Mucosa of stomach (tissue), 1 donor: ENCODE results near the gene ZC3H18.
"Not testable (repeated sequence)": the region's sequence is repeated elsewhere in the genome, so short reads cannot be mapped to it uniquely, and the experiment has no call there.

Experiments used
- H3K27me3 ChIP-seq: one replicate; pipeline ENCODE4 v1.7.0; 2013; ENCODE audit warnings: mild to moderate bottlenecking, low read length; ENCODE audit not compliant: control insufficient read depth, insufficient read depth
- H3K36me3 ChIP-seq: one replicate; pipeline ENCODE4 v1.7.0; 2013; ENCODE audit warnings: low read length; ENCODE audit not compliant: control insufficient read depth, insufficient read depth
- H3K4me1 ChIP-seq: one replicate; pipeline ENCODE4 v1.7.0; 2013; ENCODE audit warnings: mild to moderate bottlenecking, low read length; ENCODE audit not compliant: control insufficient read depth, insufficient read depth
- H3K4me3 ChIP-seq: one replicate; pipeline ENCODE4 v1.7.0; 2013; ENCODE audit warnings: low read length
- H3K9ac ChIP-seq: one replicate; pipeline ENCODE4 v1.7.0; 2013; ENCODE audit warnings: mild to moderate bottlenecking, low read length, moderate library complexity
- H3K9me3 ChIP-seq: one replicate; pipeline ENCODE4 v1.7.0; 2013; ENCODE audit warnings: mild to moderate bottlenecking, low read length, moderate library complexity; ENCODE audit not compliant: control insufficient read depth
- donor health status: Pancreatic carcinoma.

The ZC3H18 gene

GRCh38 chr16:88655733-88656281 is 85.6 kb downstream of the ZC3H18 start:
- peaks cover 8% of the 10 kb centered on the region for H3K4me1 ChIP-seq
- no peak overlapping the region for H3K4me3 ChIP-seq
- no peaks in the 10 kb centered on the region for H3K36me3 ChIP-seq
- no peaks in the 10 kb centered on the region for H3K9me3 ChIP-seq
- H3K9ac ChIP-seq, result no peak overlapping the region
- H3K27me3 ChIP-seq, result no peaks in the 10 kb centered on the region

GRCh38 chr16:88656291-88656980 is 86.2 kb downstream of the ZC3H18 start:
- H3K36me3 ChIP-seq, result no peaks in the 10 kb centered on the region
- no peak overlapping the region for H3K9ac ChIP-seq
- peaks cover 4% of the 10 kb centered on the region for H3K4me1 ChIP-seq
- no peaks in the 10 kb centered on the region for H3K9me3 ChIP-seq
- no peaks in the 10 kb centered on the region for H3K27me3 ChIP-seq
- no peak overlapping the region for H3K4me3 ChIP-seq

GRCh38 chr16:88657371-88657770 is 87.2 kb downstream of the ZC3H18 start:
- Histone ChIP-seq H3K4me1 (peaks cover 4% of the 10 kb centered on the region), H3K36me3 (no peaks in the 10 kb centered on the region), H3K9me3 (no peaks in the 10 kb centered on the region), H3K4me3 (no peak overlapping the region), H3K9ac (no peak overlapping the region), H3K27me3 (no peaks in the 10 kb centered on the region)

- no peaks in the 10 kb centered on the region for H3K36me3 ChIP-seq
- H3K4me3 ChIP-seq, result no peak overlapping the region
- no peaks in the 10 kb centered on the region for H3K27me3 ChIP-seq
These were observed 88.5 kb downstream of the ZC3H18 start for GRCh38 chr16:88658714-88659113.

GRCh38 chr16:88659160-88659559 is 89.0 kb downstream of the ZC3H18 start:
- no peaks in the 10 kb centered on the region for H3K9me3 ChIP-seq
- H3K27me3 ChIP-seq, result no peaks in the 10 kb centered on the region
- H3K36me3 ChIP-seq, result no peaks in the 10 kb centered on the region

More at GRCh38 chr16:88658714-88659113, 88.5 kb downstream of the ZC3H18 start:
- Histone ChIP-seq H3K9ac (no peak overlapping the region), H3K4me1 (peaks cover 4% of the 10 kb centered on the region), H3K9me3 (no peaks in the 10 kb centered on the region)

GRCh38 chr16:88661468-88661867 is 91.3 kb downstream of the ZC3H18 start:
- Histone ChIP-seq H3K9me3 (no peaks in the 10 kb centered on the region), H3K9ac (no peak overlapping the region), H3K36me3 (no peaks in the 10 kb centered on the region), H3K4me3 (no peak overlapping the region), H3K27me3 (no peaks in the 10 kb centered on the region), H3K4me1 (peaks cover 8% of the 10 kb centered on the region)

More at GRCh38 chr16:88659160-88659559, 89.0 kb downstream of the ZC3H18 start:
- H3K4me3 ChIP-seq, result no peak overlapping the region
- H3K9ac ChIP-seq, result no peak overlapping the region
- H3K4me1 ChIP-seq, result peaks cover 8% of the 10 kb centered on the region

- Histone ChIP-seq H3K4me3 (peak overlapping the region; percentile 87), H3K9ac (peak overlapping the region; percentile 93), H3K27me3 (no peaks in the 10 kb centered on the region), H3K9me3 (no peaks in the 10 kb centered on the region), H3K36me3 (no peaks in the 10 kb centered on the region), H3K4me1 (peaks cover 8% of the 10 kb centered on the region)
These were observed 92.1 kb downstream of the ZC3H18 start for GRCh38 chr16:88662222-88662842.

- Histone ChIP-seq H3K9ac (peak within 1 kb of the TSS; percentile 93), H3K4me3 (peak within 1 kb of the TSS; percentile 87)
These were observed 92.8 kb downstream of the ZC3H18 start, which contains the start of gene MVD for GRCh38 chr16:88662843-88663606. Gene MVD (minus strand): TSS chr16:88663091. CDS start chr16:88663080, 11 bp downstream.

GRCh38 chr16:88665148-88665547 is 94.9 kb downstream of the ZC3H18 start:
- Histone ChIP-seq H3K27me3 (no peaks in the 10 kb centered on the region), H3K4me1 (peaks cover 8% of the 10 kb centered on the region), H3K36me3 (no peaks in the 10 kb centered on the region), H3K9me3 (no peaks in the 10 kb centered on the region), H3K9ac (no peak overlapping the region), H3K4me3 (no peak overlapping the region)

More at GRCh38 chr16:88662843-88663606, 92.8 kb downstream of the ZC3H18 start, which contains the start of gene MVD:
- Histone ChIP-seq H3K27me3 (no peaks in the 10 kb centered on the region), H3K4me1 (peaks cover 8% of the 10 kb centered on the region), H3K9me3 (no peaks in the 10 kb centered on the region), H3K36me3 (no peaks in the 10 kb centered on the region)

- H3K36me3 ChIP-seq, result no peaks in the 10 kb centered on the region
- no peak overlapping the region for H3K4me3 ChIP-seq
- no peak overlapping the region for H3K9ac ChIP-seq
- H3K4me1 ChIP-seq, result peaks cover 8% of the 10 kb centered on the region
- no peaks in the 10 kb centered on the region for H3K27me3 ChIP-seq
- H3K9me3 ChIP-seq, result no peaks in the 10 kb centered on the region
These were observed 95.4 kb downstream of the ZC3H18 start for GRCh38 chr16:88665570-88665969.

GRCh38 chr16:88667461-88667860 is 97.3 kb downstream of the ZC3H18 start:
- H3K36me3 ChIP-seq, result no peaks in the 10 kb centered on the region
- peaks cover 4% of the 10 kb centered on the region for H3K4me1 ChIP-seq
- H3K4me3 ChIP-seq, result no peak overlapping the region
- H3K9me3 ChIP-seq, result no peaks in the 10 kb centered on the region
- H3K27me3 ChIP-seq, result no peaks in the 10 kb centered on the region
- H3K9ac ChIP-seq, result no peak overlapping the region

- not testable (repeated sequence) for H3K27me3 ChIP-seq, H3K9ac ChIP-seq, H3K4me3 ChIP-seq, H3K36me3 ChIP-seq, H3K4me1 ChIP-seq, H3K9me3 ChIP-seq
These were observed 99.3 kb downstream of the ZC3H18 start for GRCh38 chr16:88669493-88669892.
